Measurements from ENCODE around the gene TLL2.
A peak's percentile ranks its signal among the peaks of the same experiment; 100 is the strongest.
"Not testable (repeated sequence)": the region's sequence is repeated elsewhere in the genome, so short reads cannot be mapped to it uniquely, and the experiment has no call there.

Gene TLL2

GRCh38 chr10:96513698-96514561, at the start of gene TLL2:
TSS of gene TLL2 (minus strand) at chr10:96513926. CDS start at chr10:96513685, 241 bp downstream.
- peak; percentile 75 for DNase-seq (ENCODE audit: low read depth)
- peak within 1 kb of the TSS; percentile 48 for H3K4me3 ChIP-seq (ENCODE audit: low read depth, low read length)
- TF ChIP-seq CTCF (IDR thresholded peaks at IDR 0.05; ENCODE audit: control insufficient read depth, extremely low read depth, insufficient read depth): peak; percentile 75

GRCh38 chr10:96560966-96561887, 47.5 kb upstream of the TLL2 start:
- no peak for TF ChIP-seq CTCF (IDR thresholded peaks at IDR 0.05; ENCODE audit: control insufficient read depth, extremely low read depth, insufficient read depth)
- H3K4me3 ChIP-seq (ENCODE audit: low read depth, low read length): no peak overlapping the region
- peak; percentile 44 for DNase-seq (ENCODE audit: low read depth)

GRCh38 chr10:96560489-96560888, 46.8 kb upstream of the TLL2 start:
- no peak for TF ChIP-seq CTCF (IDR thresholded peaks at IDR 0.05; ENCODE audit: control insufficient read depth, extremely low read depth, insufficient read depth)
- DNase-seq (ENCODE audit: low read depth): no peak
- no peak overlapping the region for H3K4me3 ChIP-seq (ENCODE audit: low read depth, low read length)

- no peak overlapping the region for H3K4me3 ChIP-seq (ENCODE audit: low read depth, low read length)
- peak; percentile 76 for TF ChIP-seq CTCF (IDR thresholded peaks at IDR 0.05; ENCODE audit: control insufficient read depth, extremely low read depth, insufficient read depth)
- no peak for DNase-seq (ENCODE audit: low read depth)
Measured at GRCh38 chr10:96556003-96556402, 42.3 kb upstream of the TLL2 start.

GRCh38 chr10:96555330-96555729, 41.6 kb upstream of the TLL2 start:
- DNase-seq (ENCODE audit: low read depth): no peak
- TF ChIP-seq CTCF (IDR thresholded peaks at IDR 0.05; ENCODE audit: control insufficient read depth, extremely low read depth, insufficient read depth): no peak
- no peak overlapping the region for H3K4me3 ChIP-seq (ENCODE audit: low read depth, low read length)

GRCh38 chr10:96548589-96548988, 34.9 kb upstream of the TLL2 start:
- no peak for TF ChIP-seq CTCF (IDR thresholded peaks at IDR 0.05; ENCODE audit: control insufficient read depth, extremely low read depth, insufficient read depth)
- DNase-seq (ENCODE audit: low read depth): no peak

GRCh38 chr10:96545558-96545957, 31.8 kb upstream of the TLL2 start:
- not testable (repeated sequence) for DNase-seq (ENCODE audit: low read depth); H3K4me3 ChIP-seq (ENCODE audit: low read depth, low read length)

More at GRCh38 chr10:96548589-96548988, 34.9 kb upstream of the TLL2 start:
- H3K4me3 ChIP-seq (ENCODE audit: low read depth, low read length): no peak overlapping the region
